Thoracic aorta (tissue), 2 donors: ENCODE data around the gene PCNX2. TPM values are rescaled to one million over a fixed set of nuclear protein-coding genes. Genes with fewer than 3 reads are reported as not detected.
"Not testable (repeated sequence)": the region's sequence is repeated elsewhere in the genome, so short reads cannot be mapped to it uniquely, and the experiment has no call there.

Source experiments
- ATAC-seq: fragments of 150-250 bp; one replicate; pipeline ENCODE4 v1.8.0; 2017; ENCODE audit warnings: low read depth; ENCODE audit not compliant: insufficient number of reproducible peaks, low FRiP score
- DNase-seq: peaks from one replicate; pipeline ENCODE4 v3.0.0-alpha.2; 2020; ENCODE audit warnings: low spot score
- H3K27ac ChIP-seq, 2 donors: fragments of 200-600 bp; sonication (generic); 1 replicate in 1 of 2; 2 replicates in 1 of 2; pipeline ENCODE4 v1.5.1; 2016; ENCODE audit warnings: mild to moderate bottlenecking in 2 of 2, moderate library complexity in 2 of 2
- H3K27me3 ChIP-seq: fragments of 200-600 bp; sonication (generic); replicated peaks from 2 replicates; pipeline ENCODE4 v1.6.0; 2016; ENCODE audit warnings: mild to moderate bottlenecking; ENCODE audit not compliant: insufficient read depth
- H3K36me3 ChIP-seq: fragments of 200-600 bp; sonication (generic); one replicate; pipeline ENCODE4 v1.5.1; 2016
- H3K4me1 ChIP-seq, 2 donors: fragments of 200-600 bp; sonication (generic); 1 replicate in 1 of 2; 2 replicates in 1 of 2; pipeline versions ENCODE4 v1.5.1 to v1.6.0; 2016; ENCODE audit warnings: low read depth in 2 of 2, mild to moderate bottlenecking in 1 of 2; ENCODE audit not compliant: control insufficient read depth in 1 of 2
- H3K4me3 ChIP-seq: fragments of 200-600 bp; sonication (generic); 2 replicates; pipeline ENCODE4 v1.5.1; 2016; ENCODE audit warnings: mild to moderate bottlenecking
- H3K9me3 ChIP-seq: fragments of 200-600 bp; sonication (generic); 2 replicates; pipeline ENCODE4 v1.5.1; 2016
- CTCF ChIP-seq: fragments of 200-600 bp; sonication (generic); IDR thresholded peaks from one replicate; pipeline ENCODE4 v1.5.1; 2019; ENCODE audit warnings: antibody characterized with exemption
- total RNA-seq, 2 donors: library from RNA; depleted of rRNA; stranded (reverse); fragments of >200 nt; gene quantifications; one replicate each; pipeline versions ENCODE4 v1.1.0 to v1.2.3, GENCODE V29; 2016

Gene PCNX2
- total RNA-seq, 2 donors from 2014 or later: 13.6 to 14.8 TPM

GRCh38 chr1:233135833-233136232 lies 159.7 kb downstream of the PCNX2 start:
- no peak for ATAC-seq
- H3K4me3 ChIP-seq: no peak overlapping the region
- no peaks in the 10 kb centered on the region for H3K27me3 ChIP-seq
- no peak for TF ChIP-seq CTCF
- no peaks in the 10 kb centered on the region for H3K4me1 ChIP-seq
- no peak for DNase-seq
- no peaks in the 10 kb centered on the region for H3K36me3 ChIP-seq
- H3K9me3 ChIP-seq: no peaks in the 10 kb centered on the region
- no peak overlapping the region for H3K27ac ChIP-seq

- TF ChIP-seq CTCF: no peak
- Histone ChIP-seq H3K4me1 (no peaks in the 10 kb centered on the region), H3K36me3 (no peaks in the 10 kb centered on the region), H3K9me3 (no peaks in the 10 kb centered on the region), H3K4me3 (no peak overlapping the region), H3K27ac (no peak overlapping the region), H3K27me3 (no peaks in the 10 kb centered on the region)
- ATAC-seq (no peak), DNase-seq (no peak)
Observed at GRCh38 chr1:233132445-233132844, 163.1 kb downstream of the PCNX2 start.

- not testable (repeated sequence) for H3K36me3 ChIP-seq, H3K27me3 ChIP-seq, H3K4me3 ChIP-seq, H3K4me1 ChIP-seq, ATAC-seq, H3K27ac ChIP-seq, DNase-seq, H3K9me3 ChIP-seq
Observed at GRCh38 chr1:233129031-233129430, 166.5 kb downstream of the PCNX2 start.

- no peaks in the 10 kb centered on the region for H3K36me3 ChIP-seq
- H3K27me3 ChIP-seq: no peaks in the 10 kb centered on the region
- no peaks in the 10 kb centered on the region for H3K9me3 ChIP-seq
- no peak overlapping the region for H3K4me3 ChIP-seq
- no peak overlapping the region for H3K27ac ChIP-seq
- no peak for TF ChIP-seq CTCF
- H3K4me1 ChIP-seq: no peaks in the 10 kb centered on the region
- DNase-seq (no peak), ATAC-seq (no peak)
Observed at GRCh38 chr1:233127157-233127556, 168.4 kb downstream of the PCNX2 start.

GRCh38 chr1:233122779-233123178 lies 172.7 kb downstream of the PCNX2 start:
- H3K27me3 ChIP-seq: no peaks in the 10 kb centered on the region
- no peaks in the 10 kb centered on the region for H3K9me3 ChIP-seq
- H3K4me1 ChIP-seq: no peaks in the 10 kb centered on the region
- H3K4me3 ChIP-seq: no peak overlapping the region
- TF ChIP-seq CTCF: no peak
- ATAC-seq (no peak), DNase-seq (no peak)
- no peaks in the 10 kb centered on the region for H3K36me3 ChIP-seq
- no peak overlapping the region for H3K27ac ChIP-seq

GRCh38 chr1:233121947-233122559 lies 173.5 kb downstream of the PCNX2 start:
- DNase-seq (no peak), ATAC-seq (no peak)
- H3K9me3 ChIP-seq: no peaks in the 10 kb centered on the region
- no peaks in the 10 kb centered on the region for H3K27me3 ChIP-seq
- no peaks in the 10 kb centered on the region for H3K36me3 ChIP-seq
- H3K4me1 ChIP-seq: no peaks in the 10 kb centered on the region
- TF ChIP-seq CTCF: no peak
- H3K4me3 ChIP-seq: no peak overlapping the region
- H3K27ac ChIP-seq: no peak overlapping the region
